CD4-positive, alpha-beta T cell treated with Interferon alpha-2 for 1 hour (primary cell): Measurements from ENCODE around the gene TMOD1.

Experiments
- DNase-seq, 2 donors: peaks; one replicate each; pipeline ENCODE4 v3.0.0-alpha.2; 2020 to 2022

TMOD1 gene

GRCh38 chr9:97551308-97551707, 49.8 kb downstream of the TMOD1 start:
- no peak for DNase-seq

- no peak for DNase-seq
These were observed 51.7 kb downstream of the TMOD1 start for GRCh38 chr9:97553141-97553540.

- no peak for DNase-seq
These were observed 52.4 kb downstream of the TMOD1 start for GRCh38 chr9:97553841-97554240.

- DNase-seq = no peak
These were observed 53.2 kb downstream of the TMOD1 start for GRCh38 chr9:97554566-97555075.

GRCh38 chr9:97555164-97555563, 53.7 kb downstream of the TMOD1 start:
- no peak for DNase-seq

GRCh38 chr9:97556036-97556720, 54.7 kb downstream of the TMOD1 start:
- no peak for DNase-seq

GRCh38 chr9:97556721-97557605, 55.5 kb downstream of the TMOD1 start:
- no peak for DNase-seq

GRCh38 chr9:97557606-97558095, 56.2 kb downstream of the TMOD1 start:
- DNase-seq = no peak

- no peak for DNase-seq
These were observed 57.2 kb downstream of the TMOD1 start for GRCh38 chr9:97558701-97559101.

GRCh38 chr9:97559111-97559514, 57.6 kb downstream of the TMOD1 start:
- no peak for DNase-seq

- DNase-seq = no peak
These were observed 58.7 kb downstream of the TMOD1 start for GRCh38 chr9:97560154-97560553.

GRCh38 chr9:97560851-97561250, 59.4 kb downstream of the TMOD1 start:
- no peak for DNase-seq

GRCh38 chr9:97561501-97561900, 60.0 kb downstream of the TMOD1 start:
- no peak for DNase-seq

- DNase-seq = no peak
These were observed 61.1 kb downstream of the TMOD1 start for GRCh38 chr9:97562542-97562941.

- no peak for DNase-seq
These were observed 62.1 kb downstream of the TMOD1 start for GRCh38 chr9:97563458-97564135.

GRCh38 chr9:97564291-97565175, 63.1 kb downstream of the TMOD1 start:
- no peak for DNase-seq

- no peak for DNase-seq
These were observed 63.8 kb downstream of the TMOD1 start for GRCh38 chr9:97565262-97565661.

GRCh38 chr9:97567182-97567893, 65.9 kb downstream of the TMOD1 start:
- no peak for DNase-seq

- no peak for DNase-seq
These were observed 66.4 kb downstream of the TMOD1 start for GRCh38 chr9:97567894-97568202.

GRCh38 chr9:97568461-97569275, 67.2 kb downstream of the TMOD1 start:
- no peak for DNase-seq

- DNase-seq = no peak
These were observed 69.4 kb downstream of the TMOD1 start for GRCh38 chr9:97570899-97571298.
